ENCODE data around the gene CASP8AP2.
"Not testable (repeated sequence)": the region's sequence is repeated elsewhere in the genome, so short reads cannot be mapped to it uniquely, and the experiment has no call there.

Gene CASP8AP2

GRCh38 chr6:89829472-89830169 lies at the start of gene CASP8AP2:
Gene CASP8AP2 (plus strand): TSS chr6:89829880.
- DNase-seq: peak; percentile 92

DNA sequence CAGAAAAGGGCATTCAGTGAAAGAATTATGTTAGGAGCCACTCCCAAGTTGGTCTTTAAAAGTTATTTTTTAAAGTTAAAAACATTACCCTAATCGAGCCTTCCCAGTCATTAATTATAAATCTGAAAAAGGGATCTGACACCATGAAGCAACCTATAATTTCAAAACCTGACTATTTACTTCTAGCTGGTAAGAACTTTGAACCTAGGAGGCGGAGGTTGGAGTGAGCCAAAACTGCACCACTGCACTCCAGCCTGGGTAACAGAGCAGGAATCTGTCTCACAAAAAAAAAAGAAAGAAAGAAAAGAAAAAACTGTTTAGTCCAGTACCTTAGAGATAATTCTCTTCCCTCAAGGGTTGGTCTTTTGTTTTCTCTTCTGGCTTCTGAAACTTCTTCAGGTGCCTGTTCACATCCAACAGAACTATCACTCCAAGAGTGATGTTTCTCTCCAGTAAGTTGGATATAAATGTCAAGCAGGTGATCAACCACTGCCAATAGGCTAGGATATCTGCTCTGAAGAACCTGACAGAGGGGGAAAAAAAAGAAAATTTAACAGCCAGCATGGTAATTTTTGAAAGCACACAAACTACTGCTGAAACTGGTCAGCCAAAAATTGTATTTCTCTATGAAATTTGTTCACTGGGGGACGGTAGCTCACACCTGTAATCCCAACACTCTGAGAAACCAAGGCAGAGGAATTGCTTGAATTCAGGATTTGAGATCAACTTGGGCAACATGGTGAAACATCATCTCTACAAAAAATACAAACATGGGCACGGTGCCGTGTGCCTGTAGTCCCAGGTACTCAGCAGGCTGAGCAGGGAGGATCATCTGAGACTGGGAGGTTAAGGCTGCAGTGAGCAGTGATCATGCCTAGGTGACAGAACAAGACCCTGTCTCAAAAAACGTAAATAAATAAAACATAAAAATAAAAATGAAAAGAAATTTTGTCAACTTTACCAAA lies 48.3 kb upstream of the CASP8AP2 start:
- DNase-seq: no peak

DNA sequence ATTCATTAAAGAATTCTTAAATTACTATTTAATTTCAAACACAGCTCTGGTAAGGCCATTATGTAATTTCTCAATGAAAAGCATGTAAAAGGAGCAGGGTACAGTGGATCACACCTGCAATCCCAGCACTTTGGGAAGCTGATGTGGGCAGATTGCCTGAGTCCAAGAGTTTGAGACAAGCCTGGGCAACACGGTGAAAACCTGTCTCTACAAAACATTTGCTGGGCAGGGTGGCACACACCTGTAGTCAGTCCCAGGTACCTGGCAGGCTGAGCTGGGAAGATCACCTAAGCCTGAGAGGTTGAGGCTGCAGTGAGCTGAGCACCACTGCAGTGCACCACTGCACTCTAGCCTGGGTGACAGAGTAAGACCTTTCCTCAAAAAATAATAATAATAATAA lies 47.5 kb upstream of the CASP8AP2 start:
- no peak for DNase-seq

DNA sequence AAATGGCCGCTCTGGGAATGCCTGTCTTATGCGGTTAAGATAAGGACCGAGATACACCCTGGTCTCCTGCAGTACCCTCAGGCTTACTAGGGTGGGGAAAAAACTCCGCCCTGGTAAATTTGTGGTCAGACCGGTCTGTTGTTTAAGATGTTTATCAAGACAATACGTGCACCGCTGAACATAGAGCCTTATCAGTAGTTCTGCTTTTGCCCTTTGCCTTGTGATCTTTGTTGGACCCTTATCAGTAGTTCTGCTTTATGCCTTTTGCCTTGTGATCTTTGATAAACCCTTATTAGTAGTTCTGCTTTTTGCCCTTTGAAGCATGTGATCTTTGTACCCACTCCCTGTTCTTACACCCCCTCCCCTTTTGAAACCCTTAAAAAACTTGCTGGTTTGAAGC lies 46.4 kb upstream of the CASP8AP2 start:
- not testable (repeated sequence) for DNase-seq

GRCh38 chr6:89784838-89785237 lies 44.8 kb upstream of the CASP8AP2 start:
- no peak for DNase-seq

- no peak for DNase-seq
These were observed 42.7 kb upstream of the CASP8AP2 start for GRCh38 chr6:89786970-89787369.

GRCh38 chr6:89787660-89788328 lies 41.9 kb upstream of the CASP8AP2 start:
- DNase-seq: no peak

- DNase-seq: no peak
These were observed 39.7 kb upstream of the CASP8AP2 start for GRCh38 chr6:89789980-89790379.

GRCh38 chr6:89790403-89790802 lies 39.3 kb upstream of the CASP8AP2 start:
- DNase-seq: no peak

GRCh38 chr6:89792881-89793280 lies 36.8 kb upstream of the CASP8AP2 start:
- DNase-seq: no peak

- DNase-seq: no peak
These were observed 36.1 kb upstream of the CASP8AP2 start for GRCh38 chr6:89793586-89793985.

- DNase-seq: no peak
These were observed 35.4 kb upstream of the CASP8AP2 start for GRCh38 chr6:89794324-89794723.

- DNase-seq: no peak
These were observed 32.4 kb upstream of the CASP8AP2 start for GRCh38 chr6:89797317-89797716.

- DNase-seq: no peak
These were observed 30.6 kb upstream of the CASP8AP2 start for GRCh38 chr6:89799096-89799495.

GRCh38 chr6:89799756-89800155 lies 29.9 kb upstream of the CASP8AP2 start:
- DNase-seq: no peak

DNA sequence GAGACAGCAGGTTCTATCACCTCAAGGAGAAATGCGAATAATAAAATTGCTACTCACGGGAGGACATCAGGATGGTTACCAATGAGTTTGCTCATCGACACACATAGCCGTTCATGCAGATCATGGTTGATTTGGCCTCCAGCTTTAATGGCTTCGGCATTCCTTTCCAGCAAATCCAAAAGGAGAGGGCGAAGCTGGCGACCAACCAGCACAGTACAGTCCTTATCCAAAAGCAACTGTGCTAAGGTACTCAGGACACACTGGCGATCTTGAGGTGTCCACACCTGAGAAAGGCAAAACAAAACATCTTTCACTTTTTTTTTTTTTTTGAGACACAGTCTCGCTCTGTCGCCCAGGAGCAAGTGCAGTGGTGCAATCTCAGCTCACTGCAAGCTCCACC lies 26.4 kb upstream of the CASP8AP2 start:
- DNase-seq: no peak

DNA sequence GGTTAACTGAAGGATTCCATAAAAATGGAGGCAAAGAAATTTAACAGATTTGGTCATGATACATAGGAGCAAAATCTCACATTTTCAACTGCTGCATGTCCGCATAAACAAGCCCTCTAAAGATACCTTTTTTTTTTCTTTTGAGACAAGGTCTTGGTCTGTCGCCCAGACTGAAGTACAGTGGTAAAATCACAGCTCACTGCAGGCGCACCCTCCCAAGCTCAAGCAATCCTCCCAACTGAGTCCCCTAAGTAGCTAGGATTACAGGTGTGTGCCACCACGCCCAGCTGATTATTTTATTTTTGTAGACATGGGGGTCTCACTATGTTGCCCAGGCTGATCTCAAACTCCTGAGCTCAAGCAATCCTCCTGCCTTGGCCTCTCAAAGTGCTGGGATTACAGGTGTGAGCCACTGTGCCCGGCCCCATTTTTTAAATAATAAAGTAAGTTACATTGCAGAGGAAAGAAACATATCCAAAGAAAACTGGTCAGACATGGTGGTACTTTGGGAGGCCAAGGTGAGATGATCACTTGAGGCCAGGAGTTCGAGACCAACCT lies 23.8 kb upstream of the CASP8AP2 start:
- DNase-seq: no peak

DNA sequence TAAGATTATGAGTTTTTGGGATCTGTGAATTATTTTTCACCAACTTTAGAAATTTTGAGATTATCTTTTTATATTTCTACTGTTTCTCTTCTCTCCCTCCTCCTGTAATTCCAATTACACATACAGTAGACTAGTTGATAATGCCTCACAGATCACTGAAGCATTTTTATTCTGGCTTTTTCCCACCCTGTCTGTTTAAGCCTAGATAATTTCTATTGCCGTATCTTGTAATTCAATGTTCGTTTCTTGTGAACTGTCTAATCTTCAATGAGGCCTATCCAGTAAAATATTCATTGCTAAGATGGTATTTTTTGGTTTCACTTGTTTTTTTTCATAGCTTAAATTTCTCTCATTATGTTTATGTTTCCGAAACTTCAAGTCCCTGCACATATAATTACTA lies 22.1 kb upstream of the CASP8AP2 start:
- no peak for DNase-seq

GRCh38 chr6:89813422-89813821 lies 16.3 kb upstream of the CASP8AP2 start:
- DNase-seq: not testable (repeated sequence)

- no peak for DNase-seq
These were observed 12.2 kb upstream of the CASP8AP2 start for GRCh38 chr6:89817481-89817880.

DNA sequence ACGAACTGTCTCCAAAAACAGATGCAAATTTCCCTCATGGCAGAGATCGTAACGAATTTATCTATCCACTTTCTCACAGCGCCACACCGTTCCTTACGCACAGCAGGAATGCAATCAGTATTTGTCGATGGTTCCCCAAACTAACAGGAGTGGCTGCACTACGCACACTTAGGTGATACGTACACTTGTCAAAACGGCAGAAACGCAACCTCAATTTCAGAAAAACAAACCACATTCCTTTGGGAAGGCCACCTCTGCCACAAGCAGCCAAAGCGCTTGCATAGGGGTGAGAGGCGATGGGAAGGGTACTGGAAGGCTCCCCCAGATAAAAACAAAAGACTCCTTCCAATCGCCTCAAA lies 10.7 kb upstream of the CASP8AP2 start:
- DNase-seq: no peak

DNA sequence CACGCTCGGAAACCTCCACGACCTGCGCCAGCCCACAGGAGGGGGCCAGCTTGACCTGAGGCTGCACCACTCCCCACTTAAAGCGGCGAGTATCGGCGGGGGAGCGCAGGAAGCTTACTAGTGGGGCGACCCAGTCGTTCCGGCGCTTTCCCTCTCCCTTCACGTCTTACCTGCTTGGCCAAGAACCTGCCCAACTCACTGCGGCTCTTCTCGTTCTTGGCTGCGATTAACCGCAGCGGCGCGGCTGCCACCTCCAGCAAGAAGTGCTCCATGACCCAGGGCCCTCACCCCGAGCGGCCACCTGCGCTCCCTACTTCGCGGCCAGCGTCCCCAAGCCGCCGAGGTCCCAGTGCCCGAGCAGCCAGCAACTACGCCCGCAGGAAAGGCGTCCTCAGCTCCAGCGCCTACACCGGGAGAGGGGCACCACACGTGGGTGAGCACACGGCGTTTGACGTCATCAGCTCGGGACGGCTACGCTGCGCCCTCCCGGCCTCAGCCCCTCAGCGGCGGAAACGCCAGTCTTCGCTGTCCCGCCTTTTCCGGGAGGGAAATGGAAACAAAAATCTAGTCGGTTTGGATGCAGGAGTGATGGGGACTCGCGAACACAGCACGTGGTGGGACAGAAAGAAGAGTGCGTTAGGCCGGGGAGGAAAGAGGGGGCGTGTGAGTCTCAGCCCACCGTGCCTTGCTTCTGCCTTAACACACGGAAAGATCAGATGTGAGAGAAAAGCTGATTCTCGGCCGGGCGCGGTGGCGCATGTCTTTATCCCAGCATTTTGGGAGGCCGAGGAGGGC lies 10.1 kb upstream of the CASP8AP2 start, which contains the start of gene MDN1:
Gene MDN1, minus strand, starts transcription at position 459 of the 795 bp plus-strand sequence. Its CDS starts 187 bp downstream, at position 272.
- peak; percentile 89 for DNase-seq

Measured in activated naive CD4-positive, alpha-beta T cell treated with anti-CD3 and anti-CD28 coated beads, Interleukin-2, amount 50 U/mL, for 16 hours (primary cell).